Epithelial cell of esophagus (primary cell): ENCODE data around the gene POLR1C.
A peak's percentile ranks its signal among the peaks of the same experiment; 100 is the strongest.
"Not testable (repeated sequence)": the region's sequence is repeated elsewhere in the genome, so short reads cannot be mapped to it uniquely, and the experiment has no call there.

Experiments
- DNase-seq: peaks from one replicate; pipeline ENCODE4 v3.0.0; 2010; ENCODE audit warnings: low read depth
- H3K4me3 ChIP-seq: 2 replicates; pipeline ENCODE4 v1.5.1; 2011; ENCODE audit warnings: mild to moderate bottlenecking, low read length, control low read depth
- TF ChIP-seq, protein P1 (sequence below): IDR thresholded peaks from 2 replicates; pipeline ENCODE4 v1.5.1; 2011; ENCODE audit warnings: low read depth, mild to moderate bottlenecking, low read length, control low read depth, inconsistent platforms; ENCODE audit not compliant: insufficient read depth; ENCODE audit errors: missing control alignments

POLR1C gene

DNA sequence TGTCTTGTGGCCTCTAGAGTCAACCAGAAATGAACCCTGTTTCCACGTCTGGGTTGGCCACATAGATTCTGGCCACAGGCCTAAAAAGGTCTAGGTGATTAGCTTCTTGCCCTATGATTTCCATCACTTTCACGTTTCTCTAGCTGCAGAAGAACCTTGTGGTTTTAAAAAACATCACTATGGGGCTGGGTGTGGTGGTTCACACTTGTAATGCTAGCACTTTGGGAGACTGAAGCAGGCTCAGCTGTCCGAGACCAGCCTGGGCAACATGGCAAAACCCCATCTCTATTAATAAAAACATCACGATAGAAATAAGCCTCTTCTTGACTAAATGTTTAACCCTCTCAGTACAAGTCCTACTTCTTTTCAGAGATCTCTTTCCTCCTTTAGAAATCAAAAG lies 27.6 kb downstream of the POLR1C start:
- TF ChIP-seq, protein P1, sequence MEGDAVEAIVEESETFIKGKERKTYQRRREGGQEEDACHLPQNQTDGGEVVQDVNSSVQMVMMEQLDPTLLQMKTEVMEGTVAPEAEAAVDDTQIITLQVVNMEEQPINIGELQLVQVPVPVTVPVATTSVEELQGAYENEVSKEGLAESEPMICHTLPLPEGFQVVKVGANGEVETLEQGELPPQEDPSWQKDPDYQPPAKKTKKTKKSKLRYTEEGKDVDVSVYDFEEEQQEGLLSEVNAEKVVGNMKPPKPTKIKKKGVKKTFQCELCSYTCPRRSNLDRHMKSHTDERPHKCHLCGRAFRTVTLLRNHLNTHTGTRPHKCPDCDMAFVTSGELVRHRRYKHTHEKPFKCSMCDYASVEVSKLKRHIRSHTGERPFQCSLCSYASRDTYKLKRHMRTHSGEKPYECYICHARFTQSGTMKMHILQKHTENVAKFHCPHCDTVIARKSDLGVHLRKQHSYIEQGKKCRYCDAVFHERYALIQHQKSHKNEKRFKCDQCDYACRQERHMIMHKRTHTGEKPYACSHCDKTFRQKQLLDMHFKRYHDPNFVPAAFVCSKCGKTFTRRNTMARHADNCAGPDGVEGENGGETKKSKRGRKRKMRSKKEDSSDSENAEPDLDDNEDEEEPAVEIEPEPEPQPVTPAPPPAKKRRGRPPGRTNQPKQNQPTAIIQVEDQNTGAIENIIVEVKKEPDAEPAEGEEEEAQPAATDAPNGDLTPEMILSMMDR, result no peak
- H3K4me3 ChIP-seq, result no peak overlapping the region
- no peak for DNase-seq

DNA sequence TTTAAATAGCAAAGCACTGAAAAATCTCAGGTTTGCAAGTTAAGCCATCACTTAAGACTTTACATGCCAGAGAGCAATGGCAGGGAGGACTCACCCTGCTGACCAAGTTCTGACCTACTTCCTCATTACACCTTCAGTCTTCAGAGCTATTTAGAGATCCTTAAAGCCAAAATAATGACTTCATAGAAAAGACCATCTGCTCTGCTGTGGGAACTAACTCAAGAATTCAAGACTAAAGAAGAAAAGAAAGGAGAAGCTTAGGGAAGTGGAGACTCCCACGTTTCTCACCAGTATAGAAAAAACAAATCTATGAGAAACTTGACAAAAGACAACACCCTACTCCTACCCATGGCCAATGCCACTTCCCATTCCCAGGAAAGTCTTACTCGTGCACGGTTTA lies 30.3 kb downstream of the POLR1C start:
- TF ChIP-seq, protein P1, result no peak
- DNase-seq, result no peak
- H3K4me3 ChIP-seq, result no peak overlapping the region

DNA sequence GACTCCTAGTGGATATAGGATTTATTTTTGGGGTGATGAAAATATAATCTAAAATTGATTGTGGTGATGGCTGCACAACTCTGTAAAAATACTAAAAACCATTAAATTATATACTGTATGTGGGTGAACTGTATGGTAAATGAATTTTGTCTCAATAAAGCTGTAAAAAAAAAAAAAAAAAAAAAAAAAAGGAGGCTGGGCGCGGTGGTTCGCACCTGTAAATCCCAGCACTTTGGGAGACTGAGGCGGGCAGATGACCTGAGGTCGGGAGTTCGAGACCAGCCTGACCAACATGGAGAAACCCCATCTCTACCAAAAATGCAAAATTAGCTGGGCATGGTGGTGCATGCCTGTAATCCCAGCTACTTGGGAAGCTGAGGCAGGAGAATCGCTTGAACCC lies 40.7 kb downstream of the POLR1C start:
- DNase-seq, H3K4me3 ChIP-seq: not testable (repeated sequence)

DNA sequence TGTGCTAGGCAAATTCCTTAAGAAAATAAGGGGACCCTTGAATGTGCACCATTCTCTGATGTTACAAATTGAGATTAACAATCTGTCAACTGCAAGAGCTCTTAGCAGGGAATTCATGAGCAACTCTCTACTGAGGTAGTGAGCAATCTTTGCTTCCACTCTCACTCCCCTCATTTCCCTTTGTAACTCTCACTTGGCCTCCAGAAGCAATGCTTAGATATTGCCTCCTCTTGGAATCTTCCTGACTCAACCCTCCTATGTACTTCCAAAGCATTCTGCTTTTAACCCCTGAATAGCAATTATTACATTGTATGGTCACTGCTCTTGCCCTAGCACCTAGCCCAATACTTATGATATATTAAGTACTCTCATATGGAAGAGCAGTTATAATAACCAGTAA lies 42.4 kb downstream of the POLR1C start:
- no peak for DNase-seq
- H3K4me3 ChIP-seq, result no peak overlapping the region
- TF ChIP-seq, protein P1, result no peak

DNA sequence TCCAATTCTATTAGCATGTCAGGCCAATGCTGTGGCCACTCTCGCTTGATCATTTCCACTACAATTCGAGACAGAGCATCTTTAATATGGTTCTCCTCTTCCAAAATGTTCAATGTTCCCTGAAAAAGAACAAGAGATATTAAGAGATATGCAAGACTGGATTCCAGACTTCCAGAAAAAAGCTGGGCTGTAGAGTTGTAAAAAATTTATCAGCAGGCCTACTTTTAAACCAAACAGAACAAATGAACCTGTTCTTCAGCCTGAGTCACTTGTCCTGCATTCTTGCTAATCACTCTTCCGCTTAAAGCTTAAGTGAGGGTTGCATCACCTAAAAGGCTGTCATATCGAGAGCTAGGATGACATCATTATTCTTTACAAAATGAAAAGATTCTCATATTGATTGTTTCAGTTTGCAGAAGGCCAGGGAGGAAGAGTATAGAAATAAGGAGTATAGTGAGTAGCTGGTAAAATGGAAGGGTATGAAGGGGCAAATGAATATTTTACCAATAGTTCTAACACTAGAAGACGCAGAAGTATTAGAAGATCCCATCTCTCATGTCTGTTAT lies 54.1 kb downstream of the POLR1C start:
- TF ChIP-seq, protein P1, result no peak
- H3K4me3 ChIP-seq, result no peak overlapping the region
- DNase-seq, result peak; percentile 89
